KMS-11 (cell line): ENCODE data around the gene GPD1.

Experiments used
- H2AFZ ChIP-seq: fragments of 200-600 bp; sonication (generic); 2 replicates; pipeline ENCODE4 v1.6.1; 2016; ENCODE audit warnings: antibody characterized with exemption, mixed run types, low read depth
- H3K27ac ChIP-seq: fragments of 200-600 bp; sonication (generic); 2 replicates; pipeline ENCODE4 v1.6.1; 2016; ENCODE audit warnings: mild to moderate bottlenecking, mixed run types
- H3K27me3 ChIP-seq: fragments of 200-600 bp; sonication (generic); 2 replicates; pipeline ENCODE4 v1.6.1; 2017; ENCODE audit warnings: mild to moderate bottlenecking, low read depth, mixed run types, moderate library complexity; ENCODE audit not compliant: insufficient read depth
- H3K36me3 ChIP-seq: fragments of 200-600 bp; sonication (generic); 2 replicates; pipeline ENCODE4 v1.6.1; 2017; ENCODE audit warnings: mild to moderate bottlenecking, mixed run types; ENCODE audit not compliant: insufficient read depth
- H3K4me1 ChIP-seq: fragments of 200-600 bp; sonication (generic); 2 replicates; pipeline ENCODE4 v1.6.1; 2016; ENCODE audit warnings: mild to moderate bottlenecking, low read depth, mixed run types; ENCODE audit not compliant: poor library complexity, severe bottlenecking
- H3K4me2 ChIP-seq: fragments of 200-600 bp; sonication (generic); 2 replicates; pipeline ENCODE4 v1.7.0; 2016; ENCODE audit warnings: mild to moderate bottlenecking, mixed run types
- H3K4me3 ChIP-seq: fragments of 200-600 bp; sonication (generic); IDR thresholded peaks from 2 replicates; pipeline ENCODE4 v1.6.1; 2017; ENCODE audit warnings: low read depth, low read length, mixed read lengths; ENCODE audit not compliant: insufficient read depth
- H3K79me2 ChIP-seq: fragments of 200-600 bp; sonication (generic); 2 replicates; pipeline ENCODE4 v1.6.1; 2016; ENCODE audit warnings: low read depth, mixed run types; ENCODE audit not compliant: insufficient read depth
- H3K9ac ChIP-seq: fragments of 200-600 bp; sonication (generic); 2 replicates; pipeline ENCODE4 v1.6.1; 2016; ENCODE audit warnings: mild to moderate bottlenecking, mixed run types
- H4K20me1 ChIP-seq: fragments of 200-600 bp; sonication (generic); 2 replicates; pipeline ENCODE4 v1.6.1; 2016; ENCODE audit warnings: mild to moderate bottlenecking, mixed run types; ENCODE audit not compliant: insufficient read depth
- CTCF ChIP-seq: fragments of 200-600 bp; sonication (generic); conservative IDR thresholded peaks from 2 replicates; pipeline ENCODE4 v1.6.1; 2017; ENCODE audit warnings: low read depth, mild to moderate bottlenecking, antibody characterized with exemption, low read length, moderate library complexity, mixed read lengths

GPD1 gene

GRCh38 chr12:50057896-50058670 lies 45.7 kb upstream of the GPD1 start:
- H3K4me1 ChIP-seq = peaks cover 21% of the 10 kb centered on the region
- H3K4me2 ChIP-seq = peak overlapping the region; percentile 35; the same call in 1 of the 2 replicates
- TF ChIP-seq CTCF = no peak
- peaks cover 12% of the 10 kb centered on the region for H3K27me3 ChIP-seq
- no peak overlapping the region for H3K9ac ChIP-seq
- H3K36me3 ChIP-seq = no peaks in the 10 kb centered on the region
- no peak overlapping the region for H3K4me3 ChIP-seq
- no peaks in the 10 kb centered on the region for H3K79me2 ChIP-seq
- H3K27ac ChIP-seq = no peak overlapping the region
- H2AFZ ChIP-seq = peak overlapping the region; percentile 88
- H4K20me1 ChIP-seq = no peaks in the 10 kb centered on the region

- Histone ChIP-seq H3K4me1 (peaks cover 21% of the 10 kb centered on the region), H3K4me3 (no peak overlapping the region), H2AFZ (no peak overlapping the region), H3K36me3 (no peaks in the 10 kb centered on the region), H3K9ac (no peak overlapping the region), H4K20me1 (no peaks in the 10 kb centered on the region), H3K79me2 (no peaks in the 10 kb centered on the region), H3K27ac (no peak overlapping the region), H3K27me3 (peaks cover 12% of the 10 kb centered on the region), H3K4me2 (no peak overlapping the region)
- no peak for TF ChIP-seq CTCF
These were observed 45.0 kb upstream of the GPD1 start for GRCh38 chr12:50058743-50059312.

- no peak overlapping the region for H3K4me2 ChIP-seq
- H3K27ac ChIP-seq = no peak overlapping the region
- H3K4me3 ChIP-seq = no peak overlapping the region
- H2AFZ ChIP-seq = no peak overlapping the region
- H3K79me2 ChIP-seq = no peaks in the 10 kb centered on the region
- H3K4me1 ChIP-seq = peaks cover 21% of the 10 kb centered on the region
- H3K27me3 ChIP-seq = peaks cover 12% of the 10 kb centered on the region
- H3K9ac ChIP-seq = no peak overlapping the region
- H3K36me3 ChIP-seq = no peaks in the 10 kb centered on the region
- TF ChIP-seq CTCF = no peak
- H4K20me1 ChIP-seq = no peaks in the 10 kb centered on the region
These were observed 44.2 kb upstream of the GPD1 start for GRCh38 chr12:50059440-50060119.

- Histone ChIP-seq H3K4me3 (no peak overlapping the region), H3K4me2 (no peak overlapping the region), H3K27ac (no peak overlapping the region), H3K27me3 (peaks cover 12% of the 10 kb centered on the region), H3K79me2 (no peaks in the 10 kb centered on the region), H4K20me1 (no peaks in the 10 kb centered on the region), H3K36me3 (no peaks in the 10 kb centered on the region), H3K9ac (no peak overlapping the region), H2AFZ (no peak overlapping the region), H3K4me1 (peaks cover 21% of the 10 kb centered on the region)
- TF ChIP-seq CTCF = no peak
These were observed 43.7 kb upstream of the GPD1 start for GRCh38 chr12:50060120-50060468.
